H1 (cell line): ENCODE results near the gene OPCML. TPM values are rescaled to one million over a fixed set of nuclear protein-coding genes. Genes with fewer than 3 reads are reported as not detected.

ENCODE experiments used
- CTCF ChIA-PET: fragments of 300-600 bp; sonication (Branson Sonifier 250); formaldehyde crosslinking; loops from one replicate; lab custom pipeline; 2021; ENCODE audit not compliant: partially characterized antibody; lab: Charles Lee
- POLR2A ChIA-PET: fragments of 300-600 bp; sonication (Branson Sonifier 250); formaldehyde crosslinking; loops from one replicate; lab custom pipeline; 2021; ENCODE audit warnings: inconsistent platforms; ENCODE audit not compliant: partially characterized antibody; lab: Charles Lee
- DNase-seq, 2 experiments: peaks; one replicate each; pipeline versions ENCODE4 v3.0.0 to v3.0.0-alpha.2; 2010 to 2022; ENCODE audit warnings: low spot score in 2 of 2, low read depth in 1 of 2, mixed read lengths in 1 of 2
- FAIRE-seq: peaks from 2 replicates; lab custom pipeline; 2011; peaks lifted over from hg19 to GRCh38; lab: Jason Lieb, UNC
- H2AFZ ChIP-seq: 2 replicates; pipeline ENCODE4 v1.8.1; 2012; ENCODE audit warnings: low read length, inconsistent platforms
- H2AK5ac ChIP-seq: 2 replicates; pipeline ENCODE4 v1.6.1; 2013; ENCODE audit warnings: low read depth, low read length
- H2BK120ac ChIP-seq: replicated peaks from 2 replicates; pipeline ENCODE3; 2013; ENCODE audit warnings: low read depth, low read length, inconsistent platforms
- H2BK12ac ChIP-seq: 2 replicates; pipeline ENCODE4 v1.6.1; 2013; ENCODE audit warnings: low read depth, low read length
- H2BK15ac ChIP-seq: 2 replicates; pipeline ENCODE4 v1.6.1; 2013; ENCODE audit warnings: low read length
- H2BK20ac ChIP-seq: 2 replicates; pipeline ENCODE4 v1.6.1; 2013; ENCODE audit warnings: low read length
- H2BK5ac ChIP-seq: 2 replicates; pipeline ENCODE4 v1.6.1; 2013; ENCODE audit warnings: low read depth, low read length
- H3K14ac ChIP-seq: 2 replicates; pipeline ENCODE4 v1.6.1; 2013; ENCODE audit warnings: inconsistent platforms; ENCODE audit not compliant: insufficient read length
- H3K18ac ChIP-seq: 2 replicates; pipeline ENCODE4 v1.6.1; 2013; ENCODE audit warnings: low read length; ENCODE audit errors: extremely low read depth
- H3K23ac ChIP-seq: 2 replicates; pipeline ENCODE4 v1.6.1; 2013; ENCODE audit warnings: inconsistent platforms; ENCODE audit not compliant: insufficient read length
- H3K23me2 ChIP-seq: 2 replicates; pipeline ENCODE4 v1.6.1; 2013; ENCODE audit warnings: low read depth, low read length
- H3K27ac ChIP-seq: 2 replicates; pipeline ENCODE4 v1.6.1; 2011; ENCODE audit warnings: low read depth, low read length, inconsistent platforms
- H3K27me3 ChIP-seq, 4 experiments: replicated peaks in 1 of 4; 1 replicate in 1 of 4; 2 replicates in 3 of 4; pipeline versions ENCODE4 v1.6.1 to v1.8.1; 2011 to 2013; ENCODE audit warnings: low read length in 3 of 4, mild to moderate bottlenecking in 3 of 4, inconsistent platforms in 2 of 4, mixed read lengths in 2 of 4, moderate library complexity in 1 of 4; ENCODE audit not compliant: control insufficient read depth in 3 of 4, insufficient read depth in 3 of 4; ENCODE audit errors: extremely low read depth in 1 of 4
- H3K36me3 ChIP-seq, 4 experiments: 2 replicates each; pipeline versions ENCODE4 v1.6.1 to v1.8.1; 2011 to 2013; ENCODE audit warnings: mild to moderate bottlenecking in 4 of 4, low read length in 3 of 4, moderate library complexity in 2 of 4, control low read depth in 1 of 4, inconsistent platforms in 1 of 4; ENCODE audit not compliant: insufficient read depth in 4 of 4, control insufficient read depth in 2 of 4
- H3K4ac ChIP-seq: replicated peaks from 2 replicates; pipeline ENCODE3; 2013; ENCODE audit warnings: low read length, low read depth, mixed read lengths, inconsistent platforms; ENCODE audit not compliant: insufficient read length
- H3K4me1 ChIP-seq, 4 experiments: replicated peaks in 1 of 4; 1 replicate in 1 of 4; 2 replicates in 3 of 4; pipeline versions ENCODE4 v1.6.1 to v1.8.1; 2011 to 2013; ENCODE audit warnings: low read length in 3 of 4, inconsistent platforms in 2 of 4, mixed read lengths in 1 of 4; ENCODE audit not compliant: insufficient read depth in 4 of 4, control insufficient read depth in 3 of 4
- H3K4me2 ChIP-seq, 2 experiments: 2 replicates each; pipeline versions ENCODE4 v1.6.1 to v1.8.1; 2011 to 2013; ENCODE audit warnings: low read depth in 2 of 2, low read length in 2 of 2, control low read depth in 1 of 2, inconsistent platforms in 1 of 2, mild to moderate bottlenecking in 1 of 2; ENCODE audit not compliant: insufficient read depth in 1 of 2
- H3K4me3 ChIP-seq, 4 experiments: fragments of 200-600, 300-600 bp in 1 of 4; sonication (generic), shearing (Covaris generic), sonication (Bioruptor Twin) in 1 of 4; 2 replicates each; pipeline versions ENCODE4 v1.5.1 to v1.8.1; 2011 to 2016; ENCODE audit warnings: low read length in 4 of 4, low read depth in 3 of 4, control low read depth in 2 of 4, inconsistent platforms in 2 of 4, mild to moderate bottlenecking in 2 of 4, mixed read lengths in 1 of 4, moderate library complexity in 1 of 4; ENCODE audit not compliant: insufficient read depth in 2 of 4; ENCODE audit errors: extremely low read depth in 1 of 4
- H3K56ac ChIP-seq: replicated peaks from 2 replicates; pipeline ENCODE3; 2013; ENCODE audit warnings: low read depth, mild to moderate bottlenecking, mixed read lengths, low read length, inconsistent platforms; ENCODE audit not compliant: insufficient read length
- H3K79me1 ChIP-seq: 2 replicates; pipeline ENCODE4 v1.6.1; 2013; ENCODE audit warnings: low read depth, low read length, control low read depth
- H3K79me2 ChIP-seq, 2 experiments: 2 replicates each; pipeline versions ENCODE4 v1.6.1 to v1.8.1; 2012 to 2013; ENCODE audit warnings: low read length in 2 of 2, mild to moderate bottlenecking in 2 of 2, inconsistent platforms in 1 of 2; ENCODE audit not compliant: insufficient read depth in 2 of 2, control insufficient read depth in 1 of 2
- H3K9ac ChIP-seq, 4 experiments: replicated peaks in 1 of 4; 1 replicate in 1 of 4; 2 replicates in 3 of 4; pipeline versions ENCODE4 v1.6.1 to v1.8.1; 2011 to 2013; ENCODE audit warnings: low read depth in 3 of 4, low read length in 3 of 4, control low read depth in 2 of 4, mild to moderate bottlenecking in 2 of 4, moderate library complexity in 2 of 4, inconsistent platforms in 1 of 4; ENCODE audit errors: extremely low read depth in 1 of 4
- H3K9me3 ChIP-seq, 2 experiments: 2 replicates each; pipeline versions ENCODE4 v1.6.1 to v1.8.1; 2012 to 2013; ENCODE audit warnings: mild to moderate bottlenecking in 2 of 2, moderate library complexity in 2 of 2, control low read depth in 1 of 2, inconsistent platforms in 1 of 2, low read depth in 1 of 2, low read length in 1 of 2, mixed read lengths in 1 of 2; ENCODE audit not compliant: insufficient read depth in 2 of 2
- H4K20me1 ChIP-seq, 2 experiments: replicated peaks in 1 of 2; 2 replicates each; pipeline versions ENCODE3 to v1.8.1; 2011 to 2013; ENCODE audit warnings: inconsistent platforms in 2 of 2, low read length in 2 of 2, mild to moderate bottlenecking in 1 of 2; ENCODE audit not compliant: insufficient read depth in 2 of 2, control insufficient read depth in 1 of 2
- H4K5ac ChIP-seq: 2 replicates; pipeline ENCODE4 v1.6.1; 2013; ENCODE audit warnings: low read length, low read depth, mixed read lengths, inconsistent platforms; ENCODE audit not compliant: insufficient read length
- H4K8ac ChIP-seq: 2 replicates; pipeline ENCODE4 v1.8.0; 2013; ENCODE audit warnings: mild to moderate bottlenecking, moderate library complexity, low read length, inconsistent platforms; ENCODE audit not compliant: insufficient read depth; ENCODE audit errors: extremely low read depth
- H4K91ac ChIP-seq: replicated peaks from 2 replicates; pipeline ENCODE3; 2013; ENCODE audit warnings: low read length, mixed read lengths, inconsistent platforms; ENCODE audit not compliant: insufficient read length
- CEBPB ChIP-seq: IDR thresholded peaks from 2 replicates; pipeline ENCODE4 v1.6.1; 2012; ENCODE audit warnings: low read depth, low read length
- CHD1 ChIP-seq: IDR thresholded peaks from 2 replicates; pipeline ENCODE4 v1.6.1; 2012; ENCODE audit warnings: low read depth, low read length, improper control_type of control experiment
- CHD2 ChIP-seq: IDR thresholded peaks from 2 replicates; pipeline ENCODE4 v1.6.1; 2012; ENCODE audit warnings: low read length, improper control_type of control experiment
- EGR1 ChIP-seq: IDR thresholded peaks from 2 replicates; pipeline ENCODE4 v1.6.1; 2011; ENCODE audit warnings: low read depth, low read length, borderline replicate concordance
- KDM1A ChIP-seq: fragments of 200-600, 300-600 bp; sonication (generic); IDR thresholded peaks from 2 replicates; pipeline ENCODE4 v1.7.1; 2016; ENCODE audit warnings: mild to moderate bottlenecking, low read length, borderline replicate concordance
- RAD21 ChIP-seq, 2 experiments: IDR thresholded peaks in 1 of 2; conservative IDR thresholded peaks in 1 of 2; 2 replicates each; pipeline ENCODE4 v1.6.1; 2011; ENCODE audit warnings: low read depth in 2 of 2, low read length in 2 of 2, improper control_type of control experiment in 1 of 2, inconsistent platforms in 1 of 2, mild to moderate bottlenecking in 1 of 2, moderate library complexity in 1 of 2
- RFX5 ChIP-seq: IDR thresholded peaks from 2 replicates; pipeline ENCODE4 v1.6.1; 2011; ENCODE audit warnings: low read depth, low read length, improper control_type of control experiment, borderline replicate concordance
- RNF2 ChIP-seq: fragments of 200-900, 300-1000 bp; sonication (generic); IDR thresholded peaks from 2 replicates; pipeline ENCODE4 v1.7.1; 2016; ENCODE audit warnings: borderline replicate concordance, low read depth, mild to moderate bottlenecking, antibody characterized with exemption, low read length; ENCODE audit not compliant: poor library complexity, severe bottlenecking; ENCODE audit errors: missing control alignments
- SAP30 ChIP-seq: fragments of 300-600 bp; sonication (generic); IDR thresholded peaks from 2 replicates; pipeline ENCODE4 v1.7.1; 2012; ENCODE audit warnings: low read length, moderate library complexity, mild to moderate bottlenecking, inconsistent platforms; ENCODE audit not compliant: insufficient read depth, insufficient replicate concordance
- SP2 ChIP-seq: IDR thresholded peaks from 2 replicates; pipeline ENCODE4 v1.6.1; 2012; ENCODE audit warnings: mild to moderate bottlenecking, low read length, inconsistent platforms
- SRF ChIP-seq: IDR thresholded peaks from 2 replicates; pipeline ENCODE4 v1.6.1; 2011; ENCODE audit warnings: mild to moderate bottlenecking, low read depth, low read length, moderate library complexity
- WGBS, 2 experiments: shearing (Covaris generic) in 1 of 2; methylation state at CpG; one replicate each; pipeline versions ENCODE4 v1.1.6 to v1.1.7; 2013 to 2015; ENCODE audit warnings: low lambda C conversion rate in 2 of 2, mixed read lengths in 2 of 2, inconsistent platforms in 1 of 2, low coverage in 1 of 2, missing lambda C conversion rate in 1 of 2; ENCODE audit not compliant: insufficient replicate concordance in 2 of 2, insufficient coverage in 1 of 2, insufficient read length in 1 of 2; ENCODE audit errors: extremely low coverage in 1 of 2, missing lambda C conversion rate in 1 of 2; 5-methylcytosine and 5-hydroxymethylcytosine counted together
- polyA plus RNA-seq, 7 experiments: library from polyadenylated mRNA; depleted of rRNA in 3 of 7; stranded (reverse) in 5 of 7; unstranded in 2 of 7; fragments of >200 nt in 5 of 7; fragments of 200-250 nt in 2 of 7; gene quantifications; 1 replicate in 5 of 7; 2 replicates in 1 of 7; 4 replicates in 1 of 7; pipeline versions ENCODE4 v1.2.1 to v1.2.3, GENCODE V29; 2011 to 2013; ENCODE audit warnings: missing spikeins in 2 of 7, mixed read lengths in 2 of 7
- total RNA-seq: library from RNA; stranded (reverse); fragmentation: NEBNext Ultra II Directional; extraction: Animal tissue kit (Norgen Biotek cat#: 25700); gene quantifications from 2 replicates; pipeline ENCODE4 v1.2.1, GENCODE V29; 2021
- TF ChIP-seq, protein P1 (sequence below): IDR thresholded peaks from 2 replicates; pipeline ENCODE4 v1.6.1; 2012; ENCODE audit warnings: low read length, inconsistent platforms

The OPCML gene
- total and polyA plus RNA-seq, 2 of the 8 experiments (the other 6 are each of a cell fraction or from before 2014, with no cell fraction given): 2.3 to 3.1 TPM

GRCh38 chr11:132549561-132549960, 982.7 kb downstream of the OPCML start:
- Histone ChIP-seq H3K4ac (no peak overlapping the region), H3K18ac (no peak overlapping the region), H4K8ac (no peak overlapping the region), H4K5ac (no peak overlapping the region), H2BK120ac (no peak overlapping the region), H3K14ac (no peak overlapping the region), H3K27me3 (peaks cover 0 to 1% (median 0%) of the 10 kb centered on the region in 4 experiments; a peak in 1 of 7 replicates), H3K36me3 (no peaks in the 10 kb centered on the region), H3K79me1 (no peaks in the 10 kb centered on the region), H4K91ac (no peak overlapping the region), H4K20me1 (no peaks in the 10 kb centered on the region), H3K56ac (no peak overlapping the region), H2AK5ac (no peak overlapping the region), H3K4me2 (no peak overlapping the region), H3K79me2 (no peaks in the 10 kb centered on the region), H3K27ac (no peak overlapping the region), H2AFZ (no peak overlapping the region), H2BK15ac (no peak overlapping the region), H3K23ac (no peak overlapping the region), H3K4me3 (no peak overlapping the region), H3K9me3 (0 out of 4 replicates have a peak, but pooled peaks cover 0 to 3% of the 10 kb centered on the region in 2 experiments), H2BK5ac (no peak overlapping the region), H2BK12ac (no peak overlapping the region), H3K23me2 (no peaks in the 10 kb centered on the region), H2BK20ac (no peak overlapping the region), H3K9ac (no peak overlapping the region), H3K4me1 (no peaks in the 10 kb centered on the region)
- DNase-seq (no peak), FAIRE-seq (no peak)
- 97% methylated on average over 6 of the region's 6 CpGs; no CpG with 5 or more reads in 1 of the 2 experiments for WGBS, 2 experiments
- POLR2A ChIA-PET: no interaction called here
- CTCF ChIA-PET: no interaction called here
- TF ChIP-seq SP2 (no peak), SAP30 (no peak), RFX5 (no peak), CEBPB (no peak), EGR1 (no peak), RNF2 (no peak), KDM1A (no peak), SRF (no peak), RAD21 (IDR thresholded peaks at IDR 0.05 in 1 of 2, conservative IDR thresholded peaks at IDR 0.05 in 1 of 2; ENCODE audit: low read depth in 2 of 2, low read length in 2 of 2) (no peak), CHD2 (no peak), CHD1 (no peak)
- TF ChIP-seq, protein P1, sequence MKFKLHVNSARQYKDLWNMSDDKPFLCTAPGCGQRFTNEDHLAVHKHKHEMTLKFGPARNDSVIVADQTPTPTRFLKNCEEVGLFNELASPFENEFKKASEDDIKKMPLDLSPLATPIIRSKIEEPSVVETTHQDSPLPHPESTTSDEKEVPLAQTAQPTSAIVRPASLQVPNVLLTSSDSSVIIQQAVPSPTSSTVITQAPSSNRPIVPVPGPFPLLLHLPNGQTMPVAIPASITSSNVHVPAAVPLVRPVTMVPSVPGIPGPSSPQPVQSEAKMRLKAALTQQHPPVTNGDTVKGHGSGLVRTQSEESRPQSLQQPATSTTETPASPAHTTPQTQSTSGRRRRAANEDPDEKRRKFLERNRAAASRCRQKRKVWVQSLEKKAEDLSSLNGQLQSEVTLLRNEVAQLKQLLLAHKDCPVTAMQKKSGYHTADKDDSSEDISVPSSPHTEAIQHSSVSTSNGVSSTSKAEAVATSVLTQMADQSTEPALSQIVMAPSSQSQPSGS: no peak
